SK-N-SH (cell line): ENCODE data around the gene KCNQ2. TPM values are rescaled to one million over a fixed set of nuclear protein-coding genes. Genes with fewer than 3 reads are reported as not detected.

ENCODE experiments used
- CTCF ChIA-PET: fragments of 300-600, 350-600 bp; formaldehyde crosslinking; extraction: SDS; loops from one replicate; lab custom pipeline; 2021; lab: Yijun Ruan, JAX
- POLR2A ChIA-PET: fragments of 350-600 bp; sonication (Branson Sonifier 250); formaldehyde crosslinking; extraction: SDS; loops from one replicate; lab custom pipeline; 2020; ENCODE audit warnings: antibody characterized with exemption, inconsistent platforms; lab: Yijun Ruan, JAX
- DNase-seq: peaks from one replicate; pipeline ENCODE4 v3.0.0; 2012
- H2AFZ ChIP-seq: fragments of 200-600 bp; sonication (generic); 2 replicates; pipeline ENCODE4 v1.8.1; 2016; ENCODE audit warnings: antibody characterized with exemption, mild to moderate bottlenecking, low read depth
- H3F3A ChIP-seq: fragments of 200-600 bp; sonication (generic); replicated peaks from 2 replicates; pipeline ENCODE3; 2016; ENCODE audit warnings: antibody characterized with exemption, mild to moderate bottlenecking; ENCODE audit not compliant: insufficient read depth
- H3K27ac ChIP-seq, 2 experiments: fragments of 200-500 bp in 1 of 2; fragments of 200-600 bp in 1 of 2; sonication (Bioruptor generic) in 1 of 2; sonication (generic), shearing (Covaris generic) in 1 of 2; 2 replicates each; pipeline versions ENCODE4 v1.5.1 to v1.6.1; 2014 to 2016; ENCODE audit warnings: low read depth in 2 of 2, inconsistent platforms in 1 of 2, low read length in 1 of 2, mild to moderate bottlenecking in 1 of 2, mixed read lengths in 1 of 2
- H3K27me3 ChIP-seq: fragments of 200-600 bp; sonication (generic), shearing (Covaris generic); 2 replicates; pipeline ENCODE4 v1.6.1; 2016; ENCODE audit warnings: mixed run types; ENCODE audit not compliant: insufficient read depth
- H3K36me3 ChIP-seq, 2 experiments: fragments of 200-500 bp in 1 of 2; fragments of 200-600 bp in 1 of 2; sonication (Bioruptor generic) in 1 of 2; sonication (generic) in 1 of 2; replicated peaks in 1 of 2; 2 replicates each; pipeline versions ENCODE3 to v1.5.1; 2014 to 2016; ENCODE audit warnings: low read length in 1 of 2, mild to moderate bottlenecking in 1 of 2; ENCODE audit not compliant: insufficient read depth in 2 of 2, control insufficient read depth in 1 of 2
- H3K4me1 ChIP-seq, 2 experiments: fragments of 200-500 bp in 1 of 2; fragments of 200-600 bp in 1 of 2; sonication (Bioruptor generic) in 1 of 2; sonication (generic), shearing (Covaris generic) in 1 of 2; 2 replicates each; pipeline versions ENCODE4 v1.5.1 to v1.6.1; 2014 to 2016; ENCODE audit warnings: low read depth in 1 of 2, low read length in 1 of 2, mixed run types in 1 of 2; ENCODE audit not compliant: insufficient read depth in 2 of 2, control insufficient read depth in 1 of 2
- H3K4me2 ChIP-seq: fragments of 200-600 bp; sonication (generic), shearing (Covaris generic); 2 replicates; pipeline ENCODE4 v1.6.1; 2017; ENCODE audit warnings: mixed run types
- H3K4me3 ChIP-seq, 2 experiments: fragments of 200-500 bp in 1 of 2; fragments of 200-600 bp in 1 of 2; sonication (Bioruptor generic) in 1 of 2; sonication (generic), shearing (Covaris generic) in 1 of 2; 2 replicates each; pipeline versions ENCODE4 v1.5.1 to v1.8.1; 2014 to 2016; ENCODE audit warnings: low read depth in 2 of 2, inconsistent platforms in 1 of 2, low read length in 1 of 2, mild to moderate bottlenecking in 1 of 2, mixed read lengths in 1 of 2, moderate library complexity in 1 of 2
- H3K79me2 ChIP-seq: fragments of 200-600 bp; sonication (generic); 2 replicates; pipeline ENCODE4 v1.8.1; 2017; ENCODE audit warnings: mild to moderate bottlenecking; ENCODE audit not compliant: insufficient read depth
- H3K9ac ChIP-seq: fragments of 200-600 bp; sonication (generic); 2 replicates; pipeline ENCODE4 v1.6.1; 2017; ENCODE audit warnings: mixed run types
- H3K9me2 ChIP-seq: fragments of 200-600 bp; sonication (generic); 2 replicates; pipeline ENCODE4 v1.6.1; 2017; ENCODE audit warnings: mixed run types
- H3K9me3 ChIP-seq: fragments of 200-600 bp; sonication (generic); 2 replicates; pipeline ENCODE4 v1.6.1; 2017; ENCODE audit warnings: mixed run types, mild to moderate bottlenecking, moderate library complexity
- H4K20me1 ChIP-seq: fragments of 200-600 bp; sonication (generic); 2 replicates; pipeline ENCODE4 v1.6.1; 2017; ENCODE audit warnings: mild to moderate bottlenecking, mixed run types; ENCODE audit not compliant: insufficient read depth
- CHD2 ChIP-seq: fragments of 150-350 bp; IDR thresholded peaks from 2 replicates; pipeline ENCODE4 v1.6.1; 2018; ENCODE audit warnings: low read length; ENCODE audit not compliant: partially characterized antibody
- ELF1 ChIP-seq: IDR thresholded peaks from 2 replicates; pipeline ENCODE4 v1.4.0; 2012
- EP300 ChIP-seq, 2 experiments: IDR thresholded peaks; 2 replicates each; pipeline versions ENCODE4 v1.4.0 to v1.6.1; 2012; ENCODE audit warnings: borderline replicate concordance in 1 of 2, low read depth in 1 of 2, low read length in 1 of 2
- FOXM1 ChIP-seq: IDR thresholded peaks from 2 replicates; pipeline ENCODE4 v1.4.0; 2012; ENCODE audit warnings: low read depth, mild to moderate bottlenecking
- GABPA ChIP-seq: IDR thresholded peaks from 2 replicates; pipeline ENCODE4 v1.4.0; 2012; ENCODE audit warnings: low read depth, mild to moderate bottlenecking
- GATA2 ChIP-seq: sonication (generic); formaldehyde crosslinking; IDR thresholded peaks from 2 replicates; pipeline ENCODE4 v1.5.0; 2020; ENCODE audit warnings: mild to moderate bottlenecking, missing genetic modification reagents
- MXI1 ChIP-seq: IDR thresholded peaks from 2 replicates; pipeline ENCODE4 v1.6.1; 2012; ENCODE audit warnings: mild to moderate bottlenecking, low read depth, low read length, improper control_type of control experiment
- NRF1 ChIP-seq: IDR thresholded peaks from 2 replicates; pipeline ENCODE4 v1.6.1; 2012; ENCODE audit warnings: low read depth, mild to moderate bottlenecking, low read length
- RCOR1 ChIP-seq: fragments of 150-350 bp; IDR thresholded peaks from 2 replicates; pipeline ENCODE4 v1.6.1; 2017; ENCODE audit warnings: antibody characterized with exemption, low read length
- RXRA ChIP-seq: IDR thresholded peaks from 2 replicates; pipeline ENCODE4 v1.4.0; 2012; ENCODE audit warnings: low read depth, mild to moderate bottlenecking, borderline replicate concordance
- SIN3A ChIP-seq: IDR thresholded peaks from 2 replicates; pipeline ENCODE4 v1.6.1; 2012; ENCODE audit warnings: low read depth, mild to moderate bottlenecking, low read length, moderate library complexity, borderline replicate concordance
- SMC3 ChIP-seq: IDR thresholded peaks from 2 replicates; pipeline ENCODE4 v1.6.1; 2012; ENCODE audit warnings: low read depth, low read length, improper control_type of control experiment
- TAF1 ChIP-seq: IDR thresholded peaks from 2 replicates; pipeline ENCODE4 v1.6.1; 2012; ENCODE audit warnings: low read depth, mild to moderate bottlenecking, low read length, moderate library complexity, borderline replicate concordance
- WGBS: methylation state at CpG from one replicate; pipeline ENCODE4 v1.1.6; 2017; ENCODE audit warnings: low lambda C conversion rate; 5-methylcytosine and 5-hydroxymethylcytosine counted together
- polyA plus RNA-seq, 3 experiments: library from polyadenylated mRNA; depleted of rRNA; stranded (reverse); fragments of >200 nt; gene quantifications; 2 replicates each; pipeline ENCODE4 v1.2.3, GENCODE V29; 2012
- TF ChIP-seq, protein P1 (sequence below): IDR thresholded peaks from 2 replicates; pipeline ENCODE4 v1.4.0; 2012; ENCODE audit warnings: low read depth, borderline replicate concordance
- TF ChIP-seq, protein P2 (sequence below): IDR thresholded peaks from 2 replicates; pipeline ENCODE4 v1.4.0; 2012; ENCODE audit warnings: low read depth, borderline replicate concordance
- TF ChIP-seq, protein P3 (sequence below): fragments of 200-600 bp; sonication (generic); IDR thresholded peaks from 2 replicates; pipeline ENCODE4 v1.6.1; 2017; ENCODE audit warnings: antibody characterized with exemption, mild to moderate bottlenecking, moderate library complexity
- TF ChIP-seq, protein P4 (sequence below): fragments of 150-350 bp; IDR thresholded peaks from 2 replicates; pipeline ENCODE4 v1.6.1; 2016; ENCODE audit warnings: mild to moderate bottlenecking, low read depth, low read length

Gene KCNQ2
- polyA plus RNA-seq, 1 of the 3 experiments (the other 2 are of a cell fraction): 3.9 TPM

DNA sequence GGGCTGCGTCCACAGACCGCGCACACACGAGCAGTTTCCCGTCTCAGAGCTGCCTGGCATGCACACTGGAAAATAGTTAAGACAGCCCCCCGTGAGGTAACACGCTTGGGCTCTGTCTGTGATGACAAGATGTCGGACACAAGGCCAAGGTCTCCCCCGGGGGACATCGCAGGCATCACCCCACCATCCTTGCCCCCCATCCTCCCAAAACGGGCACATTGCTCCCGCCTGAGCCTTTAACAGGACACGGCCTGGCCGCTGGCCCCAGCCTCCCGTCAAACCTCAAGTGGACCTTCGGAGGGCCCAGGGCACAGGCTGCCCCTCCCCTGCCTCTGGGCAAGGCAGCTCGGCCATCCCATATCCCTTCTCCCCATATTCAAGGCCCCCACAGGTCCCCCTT lies 5.6 kb downstream of the KCNQ2 start:
- 76% methylated on average over 11 of the region's 17 CpGs for WGBS
- H4K20me1 ChIP-seq: no peaks in the 10 kb centered on the region
- CTCF ChIA-PET: interaction anchor here (1.0 to 1.3 kb wide), 3 partner anchors 9 to 25 kb away, joined by 3 to 5 read pairs (median 4); no protein-coding TSS in a partner anchor

More for the DNA sequence above, 5.6 kb downstream of the KCNQ2 start:
- no peak overlapping the region for H3K9ac ChIP-seq
- no peaks in the 10 kb centered on the region for H3K9me2 ChIP-seq
- H3K4me1 ChIP-seq: peaks cover 0 to 81% of the 10 kb centered on the region in 2 experiments; a peak in 2 of 4 replicates
- H3F3A ChIP-seq: no peaks in the 10 kb centered on the region
- POLR2A ChIA-PET: interaction anchor here (1.0 kb wide), 1 partner anchor 17 kb away, joined by 3 read pairs; no protein-coding TSS in a partner anchor
- peak overlapping the region in 1 of 2 experiments; percentile 53; a peak in 1 of 4 replicates for H3K27ac ChIP-seq
- TF ChIP-seq, protein P1, sequence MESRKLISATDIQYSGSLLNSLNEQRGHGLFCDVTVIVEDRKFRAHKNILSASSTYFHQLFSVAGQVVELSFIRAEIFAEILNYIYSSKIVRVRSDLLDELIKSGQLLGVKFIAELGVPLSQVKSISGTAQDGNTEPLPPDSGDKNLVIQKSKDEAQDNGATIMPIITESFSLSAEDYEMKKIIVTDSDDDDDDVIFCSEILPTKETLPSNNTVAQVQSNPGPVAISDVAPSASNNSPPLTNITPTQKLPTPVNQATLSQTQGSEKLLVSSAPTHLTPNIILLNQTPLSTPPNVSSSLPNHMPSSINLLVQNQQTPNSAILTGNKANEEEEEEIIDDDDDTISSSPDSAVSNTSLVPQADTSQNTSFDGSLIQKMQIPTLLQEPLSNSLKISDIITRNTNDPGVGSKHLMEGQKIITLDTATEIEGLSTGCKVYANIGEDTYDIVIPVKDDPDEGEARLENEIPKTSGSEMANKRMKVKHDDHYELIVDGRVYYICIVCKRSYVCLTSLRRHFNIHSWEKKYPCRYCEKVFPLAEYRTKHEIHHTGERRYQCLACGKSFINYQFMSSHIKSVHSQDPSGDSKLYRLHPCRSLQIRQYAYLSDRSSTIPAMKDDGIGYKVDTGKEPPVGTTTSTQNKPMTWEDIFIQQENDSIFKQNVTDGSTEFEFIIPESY: no peak
- TF ChIP-seq, protein P2, sequence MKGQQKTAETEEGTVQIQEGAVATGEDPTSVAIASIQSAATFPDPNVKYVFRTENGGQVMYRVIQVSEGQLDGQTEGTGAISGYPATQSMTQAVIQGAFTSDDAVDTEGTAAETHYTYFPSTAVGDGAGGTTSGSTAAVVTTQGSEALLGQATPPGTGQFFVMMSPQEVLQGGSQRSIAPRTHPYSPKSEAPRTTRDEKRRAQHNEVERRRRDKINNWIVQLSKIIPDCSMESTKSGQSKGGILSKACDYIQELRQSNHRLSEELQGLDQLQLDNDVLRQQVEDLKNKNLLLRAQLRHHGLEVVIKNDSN: no peak
- TF ChIP-seq EP300 (IDR thresholded peaks at IDR 0.05; ENCODE audit: borderline replicate concordance in 1 of 2, low read depth in 1 of 2, low read length in 1 of 2): no peak
- no peak for TF ChIP-seq NRF1
- TF ChIP-seq RXRA: no peak
- TF ChIP-seq RCOR1: no peak
- no peak for TF ChIP-seq GABPA
- TF ChIP-seq MXI1: no peak
- TF ChIP-seq GATA2 (CRISPR knock-in tag): no peak
- TF ChIP-seq, protein P3, sequence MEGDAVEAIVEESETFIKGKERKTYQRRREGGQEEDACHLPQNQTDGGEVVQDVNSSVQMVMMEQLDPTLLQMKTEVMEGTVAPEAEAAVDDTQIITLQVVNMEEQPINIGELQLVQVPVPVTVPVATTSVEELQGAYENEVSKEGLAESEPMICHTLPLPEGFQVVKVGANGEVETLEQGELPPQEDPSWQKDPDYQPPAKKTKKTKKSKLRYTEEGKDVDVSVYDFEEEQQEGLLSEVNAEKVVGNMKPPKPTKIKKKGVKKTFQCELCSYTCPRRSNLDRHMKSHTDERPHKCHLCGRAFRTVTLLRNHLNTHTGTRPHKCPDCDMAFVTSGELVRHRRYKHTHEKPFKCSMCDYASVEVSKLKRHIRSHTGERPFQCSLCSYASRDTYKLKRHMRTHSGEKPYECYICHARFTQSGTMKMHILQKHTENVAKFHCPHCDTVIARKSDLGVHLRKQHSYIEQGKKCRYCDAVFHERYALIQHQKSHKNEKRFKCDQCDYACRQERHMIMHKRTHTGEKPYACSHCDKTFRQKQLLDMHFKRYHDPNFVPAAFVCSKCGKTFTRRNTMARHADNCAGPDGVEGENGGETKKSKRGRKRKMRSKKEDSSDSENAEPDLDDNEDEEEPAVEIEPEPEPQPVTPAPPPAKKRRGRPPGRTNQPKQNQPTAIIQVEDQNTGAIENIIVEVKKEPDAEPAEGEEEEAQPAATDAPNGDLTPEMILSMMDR: no peak
- TF ChIP-seq ELF1: no peak
- TF ChIP-seq CHD2: no peak
- TF ChIP-seq, protein P4, sequence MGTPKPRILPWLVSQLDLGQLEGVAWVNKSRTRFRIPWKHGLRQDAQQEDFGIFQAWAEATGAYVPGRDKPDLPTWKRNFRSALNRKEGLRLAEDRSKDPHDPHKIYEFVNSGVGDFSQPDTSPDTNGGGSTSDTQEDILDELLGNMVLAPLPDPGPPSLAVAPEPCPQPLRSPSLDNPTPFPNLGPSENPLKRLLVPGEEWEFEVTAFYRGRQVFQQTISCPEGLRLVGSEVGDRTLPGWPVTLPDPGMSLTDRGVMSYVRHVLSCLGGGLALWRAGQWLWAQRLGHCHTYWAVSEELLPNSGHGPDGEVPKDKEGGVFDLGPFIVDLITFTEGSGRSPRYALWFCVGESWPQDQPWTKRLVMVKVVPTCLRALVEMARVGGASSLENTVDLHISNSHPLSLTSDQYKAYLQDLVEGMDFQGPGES: no peak
- no peak for TF ChIP-seq SMC3
- TF ChIP-seq FOXM1: no peak
- no peak for TF ChIP-seq TAF1
- TF ChIP-seq SIN3A: no peak
- no peaks in the 10 kb centered on the region for H3K79me2 ChIP-seq
- no peaks in the 10 kb centered on the region for H3K36me3 ChIP-seq
- no peak for DNase-seq
- no peak overlapping the region for H2AFZ ChIP-seq
- H3K4me2 ChIP-seq: no peak overlapping the region
- no peak overlapping the region for H3K4me3 ChIP-seq
- no peaks in the 10 kb centered on the region for H3K9me3 ChIP-seq
- H3K27me3 ChIP-seq: peaks cover 40% of the 10 kb centered on the region
